HEK293T (cell line): ENCODE data around the gene RGS3.
"Not testable (repeated sequence)": the region's sequence is repeated elsewhere in the genome, so short reads cannot be mapped to it uniquely, and the experiment has no call there.

Source experiments
- CTCF ChIA-PET: fragments of 350-600 bp; formaldehyde crosslinking; extraction: SDS; loops from one replicate; lab custom pipeline; 2021; ENCODE audit warnings: antibody characterized with exemption, inconsistent platforms; lab: Yijun Ruan, JAX
- POLR2A ChIA-PET: fragments of 350-600 bp; formaldehyde crosslinking; extraction: SDS; loops from one replicate; lab custom pipeline; 2020; ENCODE audit warnings: antibody characterized with exemption, inconsistent platforms; lab: Yijun Ruan, JAX
- DNase-seq: peaks from one replicate; pipeline ENCODE4 v3.0.0; 2012; ENCODE audit warnings: mixed read lengths; ENCODE audit errors: extremely low spot score
- ARNT ChIP-seq: fragments of 450-650 bp; IDR thresholded peaks from 2 replicates; pipeline ENCODE4 v1.6.1; 2017; ENCODE audit warnings: mild to moderate bottlenecking
- BHLHE40 ChIP-seq: fragments of 450-650 bp; IDR thresholded peaks from 2 replicates; pipeline ENCODE4 v1.6.1; 2016; ENCODE audit warnings: mild to moderate bottlenecking, moderate library complexity, borderline replicate concordance
- CTBP1 ChIP-seq: fragments of 450-650 bp; IDR thresholded peaks from 2 replicates; pipeline ENCODE4 v1.6.1; 2016; ENCODE audit warnings: borderline replicate concordance
- ELF4 ChIP-seq: fragments of 450-650 bp; IDR thresholded peaks from 2 replicates; pipeline ENCODE4 v1.6.1; 2017; ENCODE audit warnings: antibody characterized with exemption
- FOXA1 ChIP-seq: fragments of 450-650 bp; IDR thresholded peaks from 2 replicates; pipeline ENCODE4 v1.6.1; 2016; ENCODE audit warnings: mild to moderate bottlenecking
- FOXK2 ChIP-seq: fragments of 450-650 bp; IDR thresholded peaks from 2 replicates; pipeline ENCODE4 v1.6.1; 2016; ENCODE audit warnings: mild to moderate bottlenecking
- FOXM1 ChIP-seq: fragments of 450-650 bp; IDR thresholded peaks from 2 replicates; pipeline ENCODE4 v1.6.1; 2017; ENCODE audit warnings: mild to moderate bottlenecking, borderline replicate concordance
- HDGF ChIP-seq: fragments of 450-650 bp; IDR thresholded peaks from 2 replicates; pipeline ENCODE4 v1.6.1; 2017; ENCODE audit warnings: antibody characterized with exemption, borderline replicate concordance
- L3MBTL2 ChIP-seq: fragments of 450-650 bp; conservative IDR thresholded peaks from 2 replicates; pipeline ENCODE4 v1.6.1; 2016; ENCODE audit warnings: mild to moderate bottlenecking
- LEF1 ChIP-seq: fragments of 450-650 bp; IDR thresholded peaks from 2 replicates; pipeline ENCODE4 v1.6.1; 2017; ENCODE audit warnings: mild to moderate bottlenecking, borderline replicate concordance
- NFRKB ChIP-seq: fragments of 450-650 bp; IDR thresholded peaks from 2 replicates; pipeline ENCODE4 v1.6.1; 2016; ENCODE audit warnings: mild to moderate bottlenecking, moderate library complexity
- PKNOX1 ChIP-seq: fragments of 450-650 bp; IDR thresholded peaks from 2 replicates; pipeline ENCODE4 v1.6.1; 2016
- SP1 ChIP-seq: fragments of 450-650 bp; IDR thresholded peaks from 2 replicates; pipeline ENCODE4 v1.6.1; 2017
- SUZ12 ChIP-seq: fragments of 450-650 bp; IDR thresholded peaks from 2 replicates; pipeline ENCODE4 v1.6.1; 2016; ENCODE audit warnings: mild to moderate bottlenecking
- TARDBP ChIP-seq: fragments of 450-650 bp; IDR thresholded peaks from 2 replicates; pipeline ENCODE4 v1.6.1; 2016
- ZNF384 ChIP-seq: fragments of 450-650 bp; IDR thresholded peaks from 2 replicates; pipeline ENCODE4 v1.6.1; 2016

Gene RGS3

DNA sequence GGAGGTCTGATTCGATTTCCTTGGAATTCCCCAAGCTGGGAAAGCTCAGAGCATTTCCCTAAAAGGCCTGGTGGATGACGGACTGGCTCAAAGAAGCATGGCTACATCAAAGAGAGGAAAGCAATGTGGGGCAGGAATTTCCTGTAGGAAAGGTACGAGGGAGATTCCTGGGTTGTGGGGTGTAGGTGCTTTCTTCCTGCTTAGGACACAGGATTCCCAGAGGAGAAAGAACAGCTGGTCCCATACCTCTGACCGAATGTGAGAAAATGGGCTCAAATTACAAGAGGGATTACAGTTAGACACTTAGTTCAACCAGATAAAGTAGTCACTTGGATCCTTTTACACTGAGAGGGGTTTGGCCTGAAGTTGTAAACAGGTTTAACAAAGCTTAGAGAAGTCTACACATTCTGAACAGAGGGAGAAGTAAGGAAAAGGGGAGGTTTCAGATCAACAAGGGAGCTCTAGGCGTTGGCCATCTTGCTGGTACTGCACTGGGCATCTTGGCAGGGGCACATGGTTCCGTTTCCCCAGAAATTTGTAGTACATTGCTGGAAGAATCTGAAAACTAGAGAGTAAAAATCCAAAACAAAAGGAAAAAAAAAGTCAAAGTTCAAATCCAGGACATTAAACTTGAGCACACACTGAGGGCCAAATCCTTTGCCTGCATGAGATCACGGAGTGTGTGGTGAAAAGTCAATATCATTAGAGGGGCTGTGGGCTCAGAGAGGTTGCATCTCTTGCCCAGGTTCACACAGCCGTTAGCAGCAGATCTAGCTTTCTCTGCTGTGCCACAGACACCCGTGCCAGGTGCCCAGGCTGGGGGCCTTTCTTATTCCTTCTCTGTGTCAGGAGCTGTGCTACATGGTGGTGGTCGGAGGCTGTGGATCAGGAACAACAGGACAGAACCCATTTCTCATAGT lies 171.3 kb downstream of the RGS3 start:
- POLR2A ChIA-PET = no interaction called here
- CTCF ChIA-PET = interaction anchor here (0.6 kb wide), 1 partner anchor 471 kb away, joined by 3 read pairs; no protein-coding TSS in a partner anchor
- no peak for DNase-seq
- TF ChIP-seq ARNT (no peak), FOXM1 (no peak), BHLHE40 (no peak), HDGF (no peak), PKNOX1 (no peak), FOXA1 (no peak), NFRKB (no peak), ELF4 (no peak), SUZ12 (no peak), SP1 (no peak), FOXK2 (no peak), TARDBP (no peak), ZNF384 (no peak), CTBP1 (no peak), L3MBTL2 (no peak), LEF1 (no peak)

- DNase-seq = no peak
- CTCF ChIA-PET = interaction anchor here (1.3 kb wide), 1 partner anchor 20 kb away, joined by 4 read pairs; no protein-coding TSS in a partner anchor
- POLR2A ChIA-PET = no interaction called here
- no peak for TF ChIP-seq CTBP1
- TF ChIP-seq FOXA1 = no peak
- no peak for TF ChIP-seq L3MBTL2
- no peak for TF ChIP-seq ELF4
- TF ChIP-seq SP1 = no peak
- no peak for TF ChIP-seq LEF1
These were observed 172.1 kb downstream of the RGS3 start for GRCh38 chr9:113635586-113635985.

GRCh38 chr9:113636165-113636564 lies 172.6 kb downstream of the RGS3 start:
- ChIA-PET POLR2A (interaction anchor here (1.5 kb wide), 1 partner anchor 42 kb away, joined by 3 read pairs; no protein-coding TSS in a partner anchor), CTCF (interaction anchor here (0.6 to 1.3 kb wide), 2 partner anchors 19 to 22 kb away, joined by 4 read pairs; no protein-coding TSS in a partner anchor)
- no peak for DNase-seq
- no peak for TF ChIP-seq SUZ12
- no peak for TF ChIP-seq ARNT
- no peak for TF ChIP-seq ZNF384
- TF ChIP-seq HDGF = no peak
- no peak for TF ChIP-seq BHLHE40
- no peak for TF ChIP-seq FOXK2
- no peak for TF ChIP-seq L3MBTL2

- POLR2A ChIA-PET = interaction anchor here (1.5 kb wide), 1 partner anchor 43 kb away, joined by 3 read pairs; no protein-coding TSS in a partner anchor
- TF ChIP-seq ZNF384 = no peak
- TF ChIP-seq FOXA1 = no peak
- no peak for TF ChIP-seq FOXM1
- no peak for TF ChIP-seq NFRKB
- TF ChIP-seq ARNT = no peak
- TF ChIP-seq L3MBTL2 = no peak
- no peak for TF ChIP-seq ELF4
- no peak for TF ChIP-seq CTBP1
- no peak for TF ChIP-seq FOXK2
- no peak for TF ChIP-seq SP1
- TF ChIP-seq BHLHE40 = no peak
- no peak for DNase-seq
- CTCF ChIA-PET = interaction anchor here (0.6 to 1.3 kb wide), 2 partner anchors 19 to 21 kb away, joined by 4 read pairs; no protein-coding TSS in a partner anchor
These were observed 173.2 kb downstream of the RGS3 start for GRCh38 chr9:113636693-113637092.

- TF ChIP-seq FOXM1 (no peak), NFRKB (no peak), L3MBTL2 (no peak), FOXK2 (no peak), BHLHE40 (no peak), HDGF (no peak), SP1 (no peak), TARDBP (no peak), ELF4 (no peak), ZNF384 (no peak), LEF1 (no peak), CTBP1 (no peak), ARNT (no peak), FOXA1 (no peak), PKNOX1 (no peak), SUZ12 (no peak)
- POLR2A ChIA-PET = no interaction called here
- no peak for DNase-seq
- CTCF ChIA-PET = no interaction called here
These were observed 175.0 kb downstream of the RGS3 start for GRCh38 chr9:113638490-113638889.

DNA sequence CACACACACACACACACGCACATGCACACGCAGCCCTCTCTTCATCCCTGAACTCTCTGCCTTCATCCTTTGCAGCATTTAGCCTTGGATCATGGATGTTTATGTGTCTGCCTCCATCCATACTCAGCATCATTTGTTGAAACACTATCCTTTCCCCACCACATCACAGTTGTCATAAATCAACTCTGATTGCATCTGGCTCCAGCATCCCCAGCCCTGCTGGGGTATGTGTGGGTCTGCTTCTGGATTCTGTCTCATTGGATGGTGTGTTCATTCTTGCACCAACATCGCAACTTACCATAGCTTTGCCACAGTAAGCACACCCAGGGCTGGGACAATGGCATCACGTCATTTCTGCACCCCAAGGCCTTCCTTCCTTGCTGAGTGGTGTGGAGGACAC lies 175.4 kb downstream of the RGS3 start:
- 0 out of 2 replicates have a peak, but pooled peaks have one; percentile 16 for TF ChIP-seq PKNOX1
- no peak for TF ChIP-seq FOXA1
- ChIA-PET POLR2A (no interaction called here), CTCF (no interaction called here)
- no peak for DNase-seq

DNA sequence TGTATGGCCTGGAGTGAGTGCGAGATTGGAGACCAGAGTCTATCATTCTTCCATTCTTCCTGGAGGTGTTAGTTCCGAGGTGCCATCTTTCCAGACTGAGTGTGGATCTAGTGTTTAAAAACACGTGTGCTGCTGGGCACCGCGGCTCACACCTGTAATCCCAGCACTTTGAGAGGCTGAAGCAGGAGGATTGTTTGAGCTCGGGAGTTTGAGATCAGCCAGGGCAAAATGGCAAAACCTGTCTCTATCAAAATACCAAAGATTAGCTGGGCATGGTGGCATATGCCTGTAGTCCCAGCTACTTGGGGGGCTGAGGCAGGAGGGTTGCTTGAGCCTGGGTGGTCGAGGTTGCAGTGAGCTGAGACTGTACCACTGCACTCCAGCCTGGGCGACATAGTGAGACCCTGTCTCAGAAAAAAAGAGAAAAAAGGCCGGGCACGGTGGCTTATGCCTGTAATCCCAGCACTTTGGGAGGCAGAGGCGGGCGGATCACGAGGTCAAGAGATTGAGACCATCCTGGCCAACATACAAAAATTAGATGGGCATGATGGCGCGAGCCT lies 176.0 kb downstream of the RGS3 start:
- CTCF ChIA-PET = interaction anchor here (0.6 kb wide), 1 partner anchor 17 kb away, joined by 3 read pairs; no protein-coding TSS in a partner anchor
- POLR2A ChIA-PET, DNase-seq: not testable (repeated sequence)
